ENCODE measurements around the gene CRYZ. TPM values are rescaled to one million over a fixed set of nuclear protein-coding genes. Genes with fewer than 3 reads are reported as not detected.
A peak's percentile ranks its signal among the peaks of the same experiment; 100 is the strongest.
"Not testable (repeated sequence)": the region's sequence is repeated elsewhere in the genome, so short reads cannot be mapped to it uniquely, and the experiment has no call there.

The CRYZ gene
- total RNA-seq, 4 donors from 2014 or later, result 16.1 to 39.5 (median 23.6) TPM

- TF ChIP-seq CTCF (IDR thresholded peaks at IDR 0.05), result no peak
- no peak for TF ChIP-seq POLR2A (IDR thresholded peaks at IDR 0.05)
- no peak for TF ChIP-seq EP300 (IDR thresholded peaks at IDR 0.05)
- WGBS, 2 donors, result 85 to 95% methylated on average over 4 of the region's 4 CpGs
- no peak for DNase-seq (ENCODE audit: low spot score in 2 of 2)
- Histone ChIP-seq H3K4me1 (peaks cover 0 to 20% (median 7%) of the 10 kb centered on the region in 4 donors), H3K4me3 (no peak overlapping the region), H3K36me3 (peaks cover 3 to 53% (median 10%) of the 10 kb centered on the region in 3 donors), H3K27ac (no peak overlapping the region), H3K27me3 (no peaks in the 10 kb centered on the region), H3K9me3 (no peaks in the 10 kb centered on the region)
Observed at GRCh38 chr1:74737333-74737732, 4.5 kb upstream of the CRYZ start.

GRCh38 chr1:74733604-74734484 lies 994 bp upstream of the CRYZ start:
- Histone ChIP-seq H3K27ac (peak overlapping the region; percentile 63 to 90 (median 83)), H3K27me3 (no peaks in the 10 kb centered on the region), H3K9me3 (no peaks in the 10 kb centered on the region), H3K4me1 (peaks cover 0 to 33% (median 19%) of the 10 kb centered on the region in 4 donors), H3K36me3 (peaks cover 0 to 33% (median 6%) of the 10 kb centered on the region in 3 donors), H3K4me3 (peak overlapping the region; percentile 56 to 83 (median 70))
- TF ChIP-seq CTCF (IDR thresholded peaks at IDR 0.05) (peak; percentile 44 to 72 (median 62)), POLR2A (IDR thresholded peaks at IDR 0.05) (no peak)
- WGBS, 2 donors, result 20 to 22% methylated on average over 11 of the region's 11 CpGs
- peak in 1 of 2 donors; percentile 53 for DNase-seq (ENCODE audit: low spot score in 2 of 2)

GRCh38 chr1:74732071-74732946 lies 541 bp downstream of the CRYZ start:
- 8 to 9% methylated on average over 13 to 15 of the region's 17 CpGs for WGBS, 2 donors
- Histone ChIP-seq H3K36me3 (peaks cover 0 to 27% (median 2%) of the 10 kb centered on the region in 3 donors), H3K4me1 (peaks cover 0 to 33% (median 19%) of the 10 kb centered on the region in 4 donors), H3K27ac (peak overlapping the region; percentile 63 to 90 (median 83)), H3K4me3 (peak overlapping the region; percentile 56 to 83 (median 70))
- not testable (repeated sequence) for H3K9me3 ChIP-seq; H3K27me3 ChIP-seq; DNase-seq (ENCODE audit: low spot score in 2 of 2)

- Histone ChIP-seq H3K4me3 (peak overlapping the region; percentile 56 to 83 (median 70)), H3K36me3 (peaks cover 0 to 21% (median 0%) of the 10 kb centered on the region in 3 donors), H3K4me1 (peaks cover 0 to 33% (median 19%) of the 10 kb centered on the region in 4 donors), H3K27me3 (no peaks in the 10 kb centered on the region), H3K27ac (peak overlapping the region in 2 of 4 donors; percentile 4 to 55), H3K9me3 (no peaks in the 10 kb centered on the region)
- DNase-seq (ENCODE audit: low spot score in 2 of 2), result no peak
- WGBS, 2 donors, result 45 to 56% methylated on average over 11 of the region's 11 CpGs
- TF ChIP-seq POLR2A (IDR thresholded peaks at IDR 0.05) (no peak), CTCF (IDR thresholded peaks at IDR 0.05) (no peak), EP300 (IDR thresholded peaks at IDR 0.05) (no peak)
Observed at GRCh38 chr1:74731399-74732052, 1.3 kb downstream of the CRYZ start.

Data from tibial nerve (tissue), 4 donors.